ENCODE measurements around the gene PPIL3. TPM values are rescaled to one million over a fixed set of nuclear protein-coding genes. Genes with fewer than 3 reads are reported as not detected.

PPIL3 gene
- total and polyA plus RNA-seq, 10 donors, result 20.3 to 180 (median 35.1) TPM

GRCh38 chr2:200864176-200865034, 24.5 kb downstream of the PPIL3 start, which contains the start of gene CLK1:
TSS of gene CLK1 (minus strand) at chr2:200864658. CDS start at chr2:200861862, 2,796 bp downstream.
- TF ChIP-seq POLR2AphosphoS5 (IDR thresholded peaks at IDR 0.05) (peak; percentile 100), POLR2A (IDR thresholded peaks at IDR 0.05) (peak; percentile 97 to 99 (median 99))
- TF ChIP-seq, protein P1, sequence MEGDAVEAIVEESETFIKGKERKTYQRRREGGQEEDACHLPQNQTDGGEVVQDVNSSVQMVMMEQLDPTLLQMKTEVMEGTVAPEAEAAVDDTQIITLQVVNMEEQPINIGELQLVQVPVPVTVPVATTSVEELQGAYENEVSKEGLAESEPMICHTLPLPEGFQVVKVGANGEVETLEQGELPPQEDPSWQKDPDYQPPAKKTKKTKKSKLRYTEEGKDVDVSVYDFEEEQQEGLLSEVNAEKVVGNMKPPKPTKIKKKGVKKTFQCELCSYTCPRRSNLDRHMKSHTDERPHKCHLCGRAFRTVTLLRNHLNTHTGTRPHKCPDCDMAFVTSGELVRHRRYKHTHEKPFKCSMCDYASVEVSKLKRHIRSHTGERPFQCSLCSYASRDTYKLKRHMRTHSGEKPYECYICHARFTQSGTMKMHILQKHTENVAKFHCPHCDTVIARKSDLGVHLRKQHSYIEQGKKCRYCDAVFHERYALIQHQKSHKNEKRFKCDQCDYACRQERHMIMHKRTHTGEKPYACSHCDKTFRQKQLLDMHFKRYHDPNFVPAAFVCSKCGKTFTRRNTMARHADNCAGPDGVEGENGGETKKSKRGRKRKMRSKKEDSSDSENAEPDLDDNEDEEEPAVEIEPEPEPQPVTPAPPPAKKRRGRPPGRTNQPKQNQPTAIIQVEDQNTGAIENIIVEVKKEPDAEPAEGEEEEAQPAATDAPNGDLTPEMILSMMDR (IDR thresholded peaks at IDR 0.05 in 8 of 11, conservative IDR thresholded peaks at IDR 0.05 in 3 of 11), result peak in 3 of 11 experiments; percentile 4 to 16 (median 14)
- Histone ChIP-seq H3K27me3 (replicated peaks in 1 of 7) (no peaks in the 10 kb centered on the region), H3K9me3 (no peaks in the 10 kb centered on the region), H3K36me3 (peaks cover 0 to 23% (median 7%) of the 10 kb centered on the region in 6 donors), H3K27ac (peak within 1 kb of the TSS; percentile 99 to 100 (median 100)), H3K4me1 (peaks cover 24 to 58% (median 43%) of the 10 kb centered on the region in 6 donors), H3K4me3 (peak within 1 kb of the TSS; percentile 60 to 93 (median 76))
- intact Hi-C loops (cut with DNase I; ENCODE audit: low total_unique reads), result no loop called here
- DNase-seq, result peak; percentile 100
- 2 to 5% (median 2%) methylated on average over 52 to 89 of the region's 89 CpGs for WGBS, 5 donors

DNA sequence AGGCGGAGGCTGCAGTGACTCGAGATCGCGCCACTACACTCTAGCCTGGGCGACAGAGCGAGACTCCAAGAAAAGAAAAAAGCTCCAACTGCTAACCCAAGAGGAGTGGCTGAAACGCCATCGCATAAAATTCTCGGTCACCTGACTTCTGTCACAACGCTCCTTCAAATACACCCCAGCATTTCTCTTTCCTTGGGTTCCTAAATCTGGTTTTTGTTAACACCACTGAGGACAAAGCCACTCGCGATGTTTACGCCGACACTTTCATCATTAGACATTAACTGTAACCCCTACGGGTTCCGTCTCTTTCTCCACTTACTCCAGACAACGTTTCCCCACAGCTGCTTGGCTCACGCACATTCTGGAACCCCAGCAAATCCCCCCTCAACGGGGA, 25.1 kb downstream of the PPIL3 start:
- WGBS, 5 donors, result 0 to 1% (median 1%) methylated on average over 18 to 19 of the region's 19 CpGs
- peak overlapping the region; percentile 99 to 100 (median 100) for H3K27ac ChIP-seq
- H3K36me3 ChIP-seq, result peaks cover 0 to 29% (median 13%) of the 10 kb centered on the region in 6 donors
- no peaks in the 10 kb centered on the region for H3K27me3 ChIP-seq (replicated peaks in 1 of 7)
- H3K4me3 ChIP-seq, result peak overlapping the region; percentile 60 to 93 (median 76)
- no peaks in the 10 kb centered on the region for H3K9me3 ChIP-seq
- intact Hi-C loops (cut with DNase I; ENCODE audit: low total_unique reads), result no loop called here
- H3K4me1 ChIP-seq, result peaks cover 30 to 65% (median 49%) of the 10 kb centered on the region in 6 donors
- TF ChIP-seq POLR2AphosphoS5 (IDR thresholded peaks at IDR 0.05), result no peak
- TF ChIP-seq, protein P1 (IDR thresholded peaks at IDR 0.05 in 8 of 11, conservative IDR thresholded peaks at IDR 0.05 in 3 of 11), result no peak
- TF ChIP-seq POLR2A (IDR thresholded peaks at IDR 0.05), result no peak
- no peak for DNase-seq

DNA sequence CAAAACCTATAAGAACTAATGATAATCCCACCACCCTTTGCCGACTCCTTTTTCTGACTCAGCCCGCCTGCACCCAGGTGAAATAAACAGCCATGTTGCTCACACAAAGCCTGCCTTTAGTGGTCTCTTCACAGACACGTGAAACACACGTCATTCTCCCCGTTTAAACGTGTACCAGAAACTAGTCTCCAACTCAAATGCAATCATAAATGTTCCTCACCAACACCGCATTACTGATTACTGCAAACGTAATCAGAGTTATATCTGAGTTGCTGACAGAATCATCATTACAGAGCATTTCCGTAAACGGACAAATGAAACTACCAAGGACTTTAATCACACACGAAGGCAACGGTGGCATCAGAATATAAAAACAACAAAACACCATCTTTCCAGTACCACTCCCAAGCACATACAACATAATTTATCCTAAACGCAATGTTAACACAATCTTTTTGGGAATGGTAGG, 26.3 kb downstream of the PPIL3 start:
- peak overlapping the region; percentile 99 to 100 (median 100) for H3K27ac ChIP-seq
- peak overlapping the region; percentile 60 to 93 (median 76) for H3K4me3 ChIP-seq
- intact Hi-C loops (cut with DNase I; ENCODE audit: low total_unique reads), result no loop called here
- DNase-seq, result no peak
- H3K36me3 ChIP-seq, result peaks cover 4 to 41% (median 26%) of the 10 kb centered on the region in 6 donors
- H3K4me1 ChIP-seq, result peaks cover 34 to 77% (median 60%) of the 10 kb centered on the region in 6 donors
- no peaks in the 10 kb centered on the region for H3K27me3 ChIP-seq (replicated peaks in 1 of 7)
- TF ChIP-seq POLR2A (IDR thresholded peaks at IDR 0.05) (peak in 2 of 3 donors; percentile 24 to 52), POLR2AphosphoS5 (IDR thresholded peaks at IDR 0.05) (peak in 1 of 3 donors; percentile 69)
- TF ChIP-seq, protein P1 (IDR thresholded peaks at IDR 0.05 in 8 of 11, conservative IDR thresholded peaks at IDR 0.05 in 3 of 11), result no peak
- 0 to 1% (median 1%) methylated on average over 13 of the region's 13 CpGs for WGBS, 5 donors
- H3K9me3 ChIP-seq, result no peaks in the 10 kb centered on the region
